GM21723 (cell line): ENCODE measurements around the gene RGS6.

Experiments
- ATAC-seq: cut with Tn5 transposase; IDR thresholded peaks from one replicate; pipeline ENCODE4 v1.9.1; 2021; ENCODE audit warnings: mild to moderate bottlenecking, moderate library complexity; ENCODE audit not compliant: unreplicated experiment

The RGS6 gene

GRCh38 chr14:72013721-72014345 lies 81.6 kb downstream of the RGS6 start:
- no peak for ATAC-seq

- ATAC-seq: no peak
Measured at GRCh38 chr14:72014486-72014885, 82.3 kb downstream of the RGS6 start.

- ATAC-seq: no peak
Measured at GRCh38 chr14:72017290-72017689, 85.1 kb downstream of the RGS6 start.

- ATAC-seq: no peak
Measured at GRCh38 chr14:72023128-72024042, 91.2 kb downstream of the RGS6 start.

GRCh38 chr14:72024043-72024407 lies 91.8 kb downstream of the RGS6 start:
- no peak for ATAC-seq

DNA sequence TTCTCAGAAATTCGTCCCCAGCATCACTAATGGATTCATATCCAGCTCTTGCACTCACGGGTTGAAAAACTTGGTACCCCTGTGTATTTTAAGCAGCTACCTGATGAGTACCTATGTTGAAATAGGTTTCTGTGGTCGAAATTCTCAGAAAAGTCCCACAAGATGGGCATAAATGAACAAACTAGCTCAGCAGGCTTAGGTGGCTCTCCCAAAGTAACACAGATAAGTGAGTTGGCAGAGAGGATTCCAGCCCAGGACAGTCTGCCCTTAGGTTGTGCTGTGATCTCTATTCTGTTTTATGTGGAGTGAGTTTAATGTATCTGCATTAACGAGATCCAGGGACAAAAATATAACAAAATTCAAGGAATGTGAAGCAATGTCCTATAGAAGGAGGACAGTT lies 92.3 kb downstream of the RGS6 start:
- ATAC-seq: no peak

- ATAC-seq: no peak
Measured at GRCh38 chr14:72026536-72026935, 94.3 kb downstream of the RGS6 start.

- ATAC-seq: no peak
Measured at GRCh38 chr14:72027061-72027460, 94.8 kb downstream of the RGS6 start.

GRCh38 chr14:72033365-72033764 lies 101.1 kb downstream of the RGS6 start:
- no peak for ATAC-seq

DNA sequence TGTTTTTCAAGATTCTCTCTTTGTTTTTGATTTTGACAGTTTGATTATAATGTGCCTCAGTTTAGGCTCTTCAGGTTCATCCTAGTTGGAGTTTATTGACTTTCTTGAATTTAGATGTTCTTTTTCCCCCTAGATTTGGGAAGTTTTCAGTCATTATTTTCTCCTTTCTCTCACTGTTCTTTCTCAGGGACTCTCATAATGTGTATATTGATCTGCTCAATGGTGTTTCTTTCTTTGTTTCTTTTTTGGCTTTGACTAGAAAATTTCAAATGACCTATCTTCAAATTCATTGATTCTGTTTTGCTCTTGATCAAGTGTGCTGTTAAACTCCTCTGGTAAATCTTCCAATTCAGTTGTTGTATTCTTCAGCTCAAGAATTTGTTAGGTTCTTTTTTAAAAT lies 108.3 kb downstream of the RGS6 start:
- no peak for ATAC-seq

DNA sequence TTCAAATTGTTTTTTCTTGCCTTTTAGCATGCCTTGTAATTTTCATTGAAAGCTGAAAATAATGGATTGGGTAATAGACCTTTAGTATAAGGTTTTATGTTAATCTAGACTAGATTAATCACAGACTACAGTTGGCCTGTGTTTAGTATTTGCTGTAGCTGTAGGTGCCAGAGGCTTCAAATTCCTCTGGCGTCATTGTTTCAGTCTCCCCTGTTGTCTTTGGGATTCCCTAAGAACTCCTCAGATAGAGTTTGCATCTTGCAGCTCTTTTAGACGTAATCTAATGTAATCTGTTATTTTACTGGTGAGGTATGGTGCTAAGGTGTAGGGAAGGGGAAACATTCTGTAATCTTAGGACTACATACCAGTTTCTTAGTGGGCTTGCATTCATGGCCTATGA lies 113.0 kb downstream of the RGS6 start:
- no peak for ATAC-seq

DNA sequence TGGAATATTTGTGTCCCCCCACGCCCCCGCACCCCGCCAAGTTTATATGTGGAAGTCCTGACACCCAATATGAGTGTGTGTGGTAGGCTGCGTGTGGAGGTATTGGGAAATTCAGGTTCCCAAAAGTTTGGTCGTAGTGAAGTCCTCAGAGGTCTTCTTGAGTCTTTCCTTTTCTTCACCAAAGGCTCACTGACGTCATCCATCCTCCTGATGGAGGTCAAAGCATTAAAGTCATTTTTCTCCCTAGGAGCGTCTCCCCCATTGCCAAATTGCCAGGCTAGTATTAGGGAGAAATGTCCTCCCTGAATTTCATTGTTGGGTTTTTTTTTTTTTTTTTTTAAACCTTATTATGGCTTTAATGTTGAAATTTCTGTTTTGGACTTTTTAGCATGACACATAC lies 113.7 kb downstream of the RGS6 start:
- ATAC-seq: no peak

DNA sequence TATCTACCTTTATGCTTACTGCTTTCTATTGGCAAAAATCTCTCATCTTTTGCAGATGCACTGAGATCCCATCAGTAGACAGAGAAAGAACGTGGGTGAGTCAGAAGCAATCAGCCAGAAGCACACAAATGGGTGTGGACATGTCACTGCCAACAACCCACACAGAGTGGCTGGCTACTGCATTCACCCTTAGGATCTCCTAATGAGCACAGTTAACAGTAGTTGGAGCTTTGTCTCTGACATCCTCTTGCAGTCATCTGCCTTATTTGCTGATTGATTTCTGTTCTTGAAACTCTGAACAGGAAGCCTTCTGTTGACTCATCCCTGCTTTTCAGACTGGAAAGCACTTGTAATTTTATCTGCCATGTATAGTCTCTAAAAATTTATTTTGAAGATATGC lies 117.2 kb downstream of the RGS6 start:
- no peak for ATAC-seq

- no peak for ATAC-seq
Measured at GRCh38 chr14:72052356-72052755, 120.1 kb downstream of the RGS6 start.

DNA sequence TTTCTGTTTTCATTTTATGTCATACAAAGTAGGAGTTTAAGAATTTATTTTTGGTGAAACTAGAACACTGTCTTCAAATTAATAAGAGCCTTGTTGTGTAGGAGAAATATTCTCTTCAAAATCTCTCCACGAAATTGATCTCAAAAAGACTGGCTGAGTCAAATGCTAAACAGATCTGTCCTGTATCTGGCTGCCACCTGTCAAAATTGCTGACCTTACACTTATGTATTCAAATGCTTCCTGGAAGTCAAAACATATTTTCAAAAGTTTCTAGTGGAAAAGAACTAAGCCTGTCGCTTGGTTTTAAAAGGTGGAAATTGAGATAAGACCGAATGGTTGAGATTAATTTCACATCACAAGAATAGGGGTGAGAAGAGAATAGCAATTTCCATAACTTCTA lies 121.4 kb downstream of the RGS6 start:
- no peak for ATAC-seq

DNA sequence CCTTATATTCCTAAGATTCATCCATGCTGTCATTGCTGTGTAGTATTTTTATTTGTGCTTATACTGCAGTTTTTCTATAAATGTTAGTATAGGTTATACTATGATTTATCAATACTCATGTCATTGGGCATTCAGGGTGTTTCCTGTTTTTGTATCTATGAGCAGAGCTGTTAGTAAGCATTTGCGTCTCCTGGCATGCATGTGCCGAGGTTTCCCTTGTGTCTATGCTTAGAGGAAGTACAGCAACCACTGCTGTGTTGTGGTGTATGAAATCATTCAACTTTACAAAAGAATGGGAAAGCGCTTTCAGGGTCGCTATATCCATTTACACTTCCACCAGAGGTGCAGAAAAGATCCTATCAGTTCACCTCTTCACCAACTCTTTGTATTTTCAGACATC lies 122.7 kb downstream of the RGS6 start:
- no peak for ATAC-seq

GRCh38 chr14:72057701-72058285 lies 125.6 kb downstream of the RGS6 start:
- ATAC-seq: no peak

GRCh38 chr14:72060460-72060859 lies 128.2 kb downstream of the RGS6 start:
- no peak for ATAC-seq

DNA sequence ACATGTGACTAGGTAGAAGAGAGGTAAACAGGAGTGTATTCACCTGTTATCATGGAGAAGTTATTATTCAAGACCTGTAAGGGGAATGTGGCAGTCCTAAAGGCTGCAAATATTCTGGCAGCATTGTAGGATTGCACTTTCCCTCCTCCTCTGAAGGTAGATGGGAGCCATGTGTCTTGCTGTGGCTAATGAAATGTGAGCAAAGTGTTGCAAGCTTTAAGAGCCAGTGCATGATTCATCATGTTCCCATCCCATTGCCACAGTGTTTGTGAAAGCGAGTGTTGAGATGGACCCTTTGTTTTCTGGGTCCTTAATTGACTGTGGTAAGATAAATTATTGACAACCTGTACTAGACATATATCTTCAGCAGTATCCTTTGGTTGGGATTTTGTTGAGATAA lies 128.7 kb downstream of the RGS6 start:
- no peak for ATAC-seq

- no peak for ATAC-seq
Measured at GRCh38 chr14:72061718-72062117, 129.5 kb downstream of the RGS6 start.

- ATAC-seq: no peak
Measured at GRCh38 chr14:72063761-72064282, 131.6 kb downstream of the RGS6 start.

DNA sequence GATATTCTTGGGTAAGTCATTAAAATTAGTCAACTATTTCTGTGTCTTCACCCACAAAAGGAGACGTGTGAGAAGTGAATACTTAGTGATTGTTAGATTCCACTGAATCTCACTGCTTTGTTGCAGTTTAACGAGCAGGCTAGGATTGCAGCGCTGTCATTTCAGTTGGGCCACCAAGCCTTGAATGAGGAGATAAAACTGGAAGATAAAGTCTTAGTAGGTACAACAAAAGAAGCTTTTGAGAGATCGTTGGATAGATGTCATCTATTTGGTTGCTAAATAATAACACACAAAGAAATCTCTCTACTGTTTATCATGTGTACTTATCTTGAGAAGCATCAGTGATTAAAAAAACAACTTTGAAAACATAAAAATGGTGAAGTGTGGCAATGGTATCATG lies 132.3 kb downstream of the RGS6 start:
- ATAC-seq: no peak
